Activated naive CD4-positive, alpha-beta T cell treated with anti-CD3 and anti-CD28 coated beads for 36 hours (primary cell): ENCODE results near the gene DNAH6. TPM values are rescaled to one million over a fixed set of nuclear protein-coding genes. Genes with fewer than 3 reads are reported as not detected.

Source experiments
- CTCF ChIA-PET: fragments of 350-600 bp; sonication (Branson Sonifier 250); formaldehyde crosslinking; loops from one replicate; lab custom pipeline; 2021; ENCODE audit warnings: antibody characterized with exemption; lab: Charles Lee
- DNase-seq: peaks from one replicate; pipeline ENCODE4 v3.0.0-alpha.2; 2020
- H3K27ac Mint-ChIP-seq: one replicate; pipeline ENCODE4 v1.8.0; 2021; ENCODE audit warnings: mild to moderate bottlenecking, mixed read lengths
- H3K27me3 Mint-ChIP-seq: one replicate; pipeline ENCODE4 v1.8.0; 2021; ENCODE audit warnings: low read depth, mixed read lengths
- H3K36me3 Mint-ChIP-seq: one replicate; pipeline ENCODE4 v1.8.0; 2021; ENCODE audit warnings: low read depth, mixed read lengths
- H3K4me1 Mint-ChIP-seq: one replicate; pipeline ENCODE4 v1.8.0; 2021; ENCODE audit warnings: low read depth, mixed read lengths
- H3K4me3 Mint-ChIP-seq: one replicate; pipeline ENCODE4 v1.8.0; 2021; ENCODE audit warnings: mild to moderate bottlenecking, moderate library complexity, mixed read lengths
- H3K9me3 Mint-ChIP-seq: one replicate; pipeline ENCODE4 v1.8.0; 2021; ENCODE audit warnings: mixed read lengths
- intact Hi-C: fragments of 100-400 bp; cut with micrococcal nuclease; formaldehyde crosslinking; loops from one replicate; pipeline ENCODE4 v1.15.1; 2023
- total RNA-seq, 2 experiments: library from RNA; stranded (reverse); gene quantifications; one replicate each; pipeline ENCODE4 v1.2.3, GENCODE V29; 2021

The DNAH6 gene
- total RNA-seq, 2 experiments from 2014 or later: 0.07 to 0.62 TPM

DNA sequence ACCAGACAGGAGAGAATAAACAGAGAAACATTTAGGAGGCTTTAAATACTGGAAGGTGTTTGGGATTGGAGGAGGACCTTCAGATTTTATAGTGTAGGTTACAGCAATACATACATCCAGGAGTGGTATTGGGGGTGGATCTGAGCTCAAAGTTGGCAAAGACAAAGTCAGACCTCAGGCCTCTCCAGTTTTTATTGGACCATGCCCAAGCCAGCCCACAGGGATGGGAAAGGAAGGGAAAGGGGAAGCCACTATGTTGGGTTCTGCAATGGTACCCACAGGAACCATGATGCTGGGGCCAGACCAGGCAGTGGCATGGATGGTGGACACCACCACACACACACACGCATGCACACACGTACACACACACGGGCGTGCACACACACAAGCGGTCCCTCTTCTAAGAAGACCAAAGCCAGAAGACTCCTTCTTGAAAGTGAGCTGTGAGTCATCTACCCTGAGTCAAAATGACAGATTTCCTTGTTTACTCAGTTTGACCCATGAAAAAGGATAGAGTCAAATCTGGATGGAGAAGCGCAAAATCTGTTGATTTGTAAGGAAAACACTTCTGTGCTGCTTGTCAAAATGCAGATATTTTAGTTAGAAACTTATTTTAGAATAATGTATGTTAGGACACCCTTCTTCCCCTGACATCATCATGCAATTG is 276.7 kb downstream of the DNAH6 start:
- H3K4me1 Mint-ChIP-seq: peaks cover 5% of the 10 kb centered on the region
- H3K27me3 Mint-ChIP-seq: no peaks in the 10 kb centered on the region
- no peak overlapping the region for H3K4me3 Mint-ChIP-seq
- H3K36me3 Mint-ChIP-seq: peaks cover 2% of the 10 kb centered on the region
- intact Hi-C loops: no loop called here
- H3K27ac Mint-ChIP-seq: no peak overlapping the region
- CTCF ChIA-PET: interaction anchor here (0.6 kb wide), 1 partner anchor 77 kb away, joined by 4 read pairs; no protein-coding TSS in a partner anchor
- DNase-seq: no peak
- H3K9me3 Mint-ChIP-seq: peaks cover 6% of the 10 kb centered on the region

DNA sequence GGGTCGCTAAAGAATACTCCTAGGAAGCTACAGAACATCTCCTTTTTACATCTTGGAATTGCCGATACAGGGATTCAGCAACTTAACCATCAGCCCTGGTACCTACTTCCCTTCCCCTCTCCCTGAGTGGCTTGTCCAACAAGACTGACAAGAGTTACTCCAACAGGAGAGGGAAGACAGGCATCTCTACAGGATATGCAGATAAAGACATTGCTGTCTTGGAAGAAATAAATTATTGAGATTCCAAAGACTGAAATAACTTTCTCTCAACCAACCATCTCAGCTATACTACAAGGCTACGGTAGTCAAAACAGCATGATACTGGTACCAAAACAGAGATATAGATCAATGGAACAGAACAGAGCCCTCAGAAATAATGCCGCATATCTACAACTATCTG is 277.3 kb downstream of the DNAH6 start:
- Mint-ChIP-seq H3K27me3 (no peaks in the 10 kb centered on the region), H3K27ac (no peak overlapping the region), H3K36me3 (peaks cover 2% of the 10 kb centered on the region), H3K4me3 (no peak overlapping the region), H3K9me3 (peaks cover 6% of the 10 kb centered on the region), H3K4me1 (peaks cover 5% of the 10 kb centered on the region)
- CTCF ChIA-PET: interaction anchor here (0.6 kb wide), 1 partner anchor 76 kb away, joined by 4 read pairs; no protein-coding TSS in a partner anchor
- DNase-seq: no peak
- intact Hi-C loops: no loop called here

DNA sequence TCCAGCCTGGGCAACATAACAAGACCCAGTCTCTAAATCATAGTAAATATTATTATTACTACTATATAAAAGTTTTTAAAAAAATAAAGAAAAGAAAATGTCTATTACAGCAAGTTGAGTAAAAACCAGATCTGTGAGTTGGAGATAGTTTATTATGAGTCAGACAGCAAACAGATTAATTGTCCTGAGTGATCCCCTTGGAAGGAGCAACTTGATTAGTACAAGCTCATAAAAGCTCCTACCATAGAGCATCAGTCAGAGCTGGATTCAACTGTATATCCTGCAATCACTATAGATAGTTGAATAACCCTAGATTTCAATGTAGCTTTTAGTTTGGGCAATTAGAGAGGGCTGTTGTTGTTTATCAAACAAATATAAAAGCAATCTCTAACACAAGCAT is 280.5 kb downstream of the DNAH6 start:
- peaks cover 6% of the 10 kb centered on the region for H3K9me3 Mint-ChIP-seq
- intact Hi-C loops: no loop called here
- peaks cover 16% of the 10 kb centered on the region for H3K4me1 Mint-ChIP-seq
- CTCF ChIA-PET: interaction anchor here (0.8 kb wide), 1 partner anchor 14 kb away, joined by 3 read pairs; no protein-coding TSS in a partner anchor
- H3K27ac Mint-ChIP-seq: no peak overlapping the region
- no peaks in the 10 kb centered on the region for H3K36me3 Mint-ChIP-seq
- no peak for DNase-seq
- no peaks in the 10 kb centered on the region for H3K27me3 Mint-ChIP-seq
- H3K4me3 Mint-ChIP-seq: no peak overlapping the region

DNA sequence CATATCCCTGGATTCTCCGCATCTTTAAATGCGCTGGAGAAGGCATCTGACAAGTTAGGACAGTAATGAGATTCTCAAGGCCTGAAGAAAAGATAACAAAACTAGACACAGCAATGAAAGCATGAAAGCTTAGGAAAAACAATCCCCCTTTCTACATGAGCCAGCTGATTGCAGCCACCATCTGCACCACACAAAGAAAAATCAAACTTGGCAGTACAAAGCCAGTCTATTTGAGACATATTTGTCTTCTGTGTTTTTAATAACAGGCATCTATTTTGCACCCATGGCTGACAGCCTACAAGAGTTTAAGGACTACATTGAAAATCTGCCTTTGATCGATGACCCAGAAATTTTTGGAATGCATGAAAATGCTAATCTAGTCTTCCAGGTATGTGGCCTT is 281.0 kb downstream of the DNAH6 start:
- no peak overlapping the region for H3K4me3 Mint-ChIP-seq
- H3K27ac Mint-ChIP-seq: no peak overlapping the region
- DNase-seq: no peak
- intact Hi-C loops: no loop called here
- CTCF ChIA-PET: no interaction called here
- H3K4me1 Mint-ChIP-seq: peaks cover 16% of the 10 kb centered on the region
- no peaks in the 10 kb centered on the region for H3K36me3 Mint-ChIP-seq
- no peaks in the 10 kb centered on the region for H3K27me3 Mint-ChIP-seq
- H3K9me3 Mint-ChIP-seq: peaks cover 10% of the 10 kb centered on the region

DNA sequence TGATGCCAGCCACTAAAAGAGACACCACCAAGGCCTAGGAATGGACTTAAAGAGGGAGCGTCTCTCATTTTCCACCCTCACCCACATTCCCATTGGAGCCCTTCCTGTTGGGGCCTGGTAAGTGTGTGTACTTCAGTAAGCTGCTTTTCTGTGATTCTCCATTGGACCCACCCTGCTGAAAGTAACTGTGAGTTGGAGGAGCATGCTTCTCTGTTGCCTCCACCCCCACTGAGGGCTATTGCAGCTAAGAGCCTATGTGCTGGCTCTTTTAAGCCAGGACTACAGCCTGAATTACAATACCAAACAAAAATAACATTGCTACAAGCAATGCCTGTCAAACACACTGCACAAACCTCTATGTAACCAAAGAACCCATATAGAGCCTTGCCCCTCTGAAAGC is 283.5 kb downstream of the DNAH6 start:
- intact Hi-C loops: no loop called here
- Mint-ChIP-seq H3K27me3 (no peaks in the 10 kb centered on the region), H3K36me3 (no peaks in the 10 kb centered on the region), H3K4me1 (peaks cover 16% of the 10 kb centered on the region), H3K27ac (no peak overlapping the region), H3K9me3 (peaks cover 7% of the 10 kb centered on the region), H3K4me3 (no peak overlapping the region)
- DNase-seq: no peak
- CTCF ChIA-PET: no interaction called here

DNA sequence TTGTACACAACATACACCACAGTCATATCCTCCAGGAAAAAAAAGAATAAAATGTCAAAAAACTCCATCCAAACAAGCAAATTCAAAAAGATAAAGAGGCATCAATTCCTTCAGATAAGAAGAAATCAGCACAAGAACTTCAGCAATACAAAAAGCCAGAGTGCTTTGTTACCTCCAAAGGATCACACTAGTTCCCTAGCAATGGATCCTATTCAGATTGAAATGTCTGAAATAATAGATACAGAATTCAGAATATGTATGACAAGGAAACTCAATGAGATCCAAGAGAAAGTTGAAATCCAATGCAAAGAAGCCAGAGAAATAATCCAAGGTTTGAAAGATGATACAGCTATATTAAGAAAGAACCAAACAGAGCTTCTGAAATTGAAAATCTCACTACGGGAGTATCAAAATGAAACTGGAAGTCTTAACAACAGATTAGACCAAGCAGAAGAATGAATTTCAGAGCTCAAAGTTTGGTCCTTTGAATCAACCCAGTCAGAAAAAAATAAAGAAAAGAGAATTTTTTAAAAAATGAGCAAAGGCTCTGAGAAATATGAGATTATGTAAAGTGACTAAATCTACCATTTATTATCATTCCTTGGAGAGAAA is 284.0 kb downstream of the DNAH6 start:
- H3K27ac Mint-ChIP-seq: peak overlapping the region; percentile 43
- no peaks in the 10 kb centered on the region for H3K27me3 Mint-ChIP-seq
- intact Hi-C loops: no loop called here
- peaks cover 18% of the 10 kb centered on the region for H3K4me1 Mint-ChIP-seq
- H3K4me3 Mint-ChIP-seq: no peak overlapping the region
- no peaks in the 10 kb centered on the region for H3K36me3 Mint-ChIP-seq
- CTCF ChIA-PET: no interaction called here
- no peak for DNase-seq
- peaks cover 7% of the 10 kb centered on the region for H3K9me3 Mint-ChIP-seq

DNA sequence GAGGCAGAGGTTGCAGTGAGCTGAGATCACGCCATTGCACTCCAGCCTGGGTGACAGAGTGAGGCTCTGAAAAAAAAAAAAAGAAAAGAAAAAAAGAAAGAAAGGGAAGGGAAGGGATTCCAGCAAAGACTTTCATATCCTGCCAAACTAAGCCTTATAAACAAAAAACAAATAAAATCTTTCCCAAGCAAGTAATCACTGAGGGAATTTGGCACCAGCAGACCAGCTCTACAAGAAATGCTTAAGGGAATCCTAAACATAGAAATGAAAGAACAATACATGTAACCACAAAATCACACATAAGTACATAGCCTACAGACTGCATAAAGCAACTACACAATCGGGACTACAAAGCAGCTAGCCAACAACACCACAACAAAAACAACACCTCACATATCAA is 285.5 kb downstream of the DNAH6 start:
- peaks cover 7% of the 10 kb centered on the region for H3K9me3 Mint-ChIP-seq
- no peaks in the 10 kb centered on the region for H3K36me3 Mint-ChIP-seq
- H3K4me3 Mint-ChIP-seq: no peak overlapping the region
- DNase-seq: no peak
- no peaks in the 10 kb centered on the region for H3K27me3 Mint-ChIP-seq
- no peak overlapping the region for H3K27ac Mint-ChIP-seq
- CTCF ChIA-PET: no interaction called here
- H3K4me1 Mint-ChIP-seq: peaks cover 20% of the 10 kb centered on the region
- intact Hi-C loops: no loop called here

DNA sequence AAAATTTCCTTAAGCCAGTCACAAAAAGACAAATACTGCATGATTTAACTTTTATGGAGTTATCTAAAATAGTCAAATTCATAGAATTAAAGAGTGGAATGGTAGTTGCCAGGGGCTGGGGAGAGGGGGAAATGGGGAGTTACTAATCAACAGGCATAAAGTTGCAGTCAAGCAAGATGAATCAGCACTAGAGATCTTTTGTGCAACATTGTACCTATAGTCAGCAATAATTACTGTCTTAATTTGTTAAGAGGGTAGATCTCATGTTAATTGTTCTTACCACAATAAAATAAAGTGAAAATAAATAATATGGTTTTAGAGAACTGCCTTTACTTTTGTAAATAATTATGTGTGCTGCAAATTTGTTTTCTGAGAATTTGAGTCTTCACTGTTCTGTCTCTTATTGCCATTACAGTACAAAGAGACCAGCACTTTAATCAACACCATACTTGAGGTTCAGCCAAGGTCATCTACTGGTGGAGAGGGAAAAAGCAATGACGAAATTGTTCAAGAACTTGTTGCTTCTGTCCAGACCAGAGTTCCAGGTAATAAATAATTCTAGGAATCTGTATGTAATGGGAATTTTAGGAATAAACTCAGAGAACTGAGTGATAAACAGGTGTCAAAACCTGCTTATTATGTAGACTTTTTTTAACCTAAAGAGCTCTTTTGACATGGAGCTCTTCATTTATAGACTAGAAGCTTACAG is 289.1 kb downstream of the DNAH6 start:
- no peaks in the 10 kb centered on the region for H3K36me3 Mint-ChIP-seq
- H3K27me3 Mint-ChIP-seq: no peaks in the 10 kb centered on the region
- no peak overlapping the region for H3K4me3 Mint-ChIP-seq
- peaks cover 7% of the 10 kb centered on the region for H3K9me3 Mint-ChIP-seq
- DNase-seq: no peak
- CTCF ChIA-PET: no interaction called here
- peaks cover 12% of the 10 kb centered on the region for H3K4me1 Mint-ChIP-seq
- intact Hi-C loops: loop anchor here (2.0 kb wide), 1 partner anchor 21 kb away; no protein-coding TSS in a partner anchor
- no peak overlapping the region for H3K27ac Mint-ChIP-seq

DNA sequence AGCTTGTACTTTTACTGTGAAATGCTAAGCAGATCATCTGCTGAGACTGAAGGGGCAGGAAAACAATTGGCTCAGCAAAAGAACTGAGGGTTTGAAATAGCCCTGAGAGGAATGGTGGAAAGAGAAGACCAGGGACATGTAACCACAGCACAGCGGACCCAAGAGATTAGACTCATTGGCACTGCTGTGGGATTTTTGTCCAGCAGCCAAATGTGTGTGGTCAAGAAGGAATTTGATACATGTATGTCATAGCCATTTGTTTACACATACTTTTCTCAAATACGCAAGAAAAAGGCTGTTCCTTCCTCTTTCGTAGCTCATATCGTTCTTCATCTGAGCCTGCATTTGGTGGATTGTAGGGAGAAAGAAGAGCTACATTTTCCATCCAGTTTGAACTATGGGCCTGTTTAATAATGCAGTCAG is 290.8 kb downstream of the DNAH6 start:
- no peak for DNase-seq
- intact Hi-C loops: no loop called here
- no peaks in the 10 kb centered on the region for H3K36me3 Mint-ChIP-seq
- H3K4me1 Mint-ChIP-seq: peaks cover 8% of the 10 kb centered on the region
- peaks cover 4% of the 10 kb centered on the region for H3K9me3 Mint-ChIP-seq
- CTCF ChIA-PET: interaction anchor here (1.2 kb wide), 1 partner anchor 11 kb away, joined by 5 read pairs; no protein-coding TSS in a partner anchor
- no peak overlapping the region for H3K27ac Mint-ChIP-seq
- H3K27me3 Mint-ChIP-seq: no peaks in the 10 kb centered on the region
- no peak overlapping the region for H3K4me3 Mint-ChIP-seq

DNA sequence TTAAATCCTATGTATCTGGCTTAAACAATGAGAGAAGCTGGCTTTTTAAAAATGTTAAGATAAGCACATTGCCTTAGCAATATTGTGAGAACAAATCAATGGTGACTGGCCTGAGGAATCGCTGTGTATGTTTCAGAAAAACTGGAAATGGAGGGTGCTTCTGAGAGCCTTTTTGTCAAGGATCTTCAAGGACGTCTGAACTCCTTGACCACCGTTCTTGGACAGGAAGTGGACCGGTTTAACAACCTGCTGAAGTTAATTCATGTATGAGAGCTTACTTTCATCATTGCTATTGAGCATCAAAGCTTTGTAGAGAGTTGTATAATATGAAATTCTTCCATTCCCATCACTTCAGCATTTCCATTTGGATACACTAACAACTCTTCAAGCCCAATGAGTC is 292.0 kb downstream of the DNAH6 start:
- peaks cover 12% of the 10 kb centered on the region for H3K4me1 Mint-ChIP-seq
- intact Hi-C loops: no loop called here
- H3K27ac Mint-ChIP-seq: no peak overlapping the region
- H3K27me3 Mint-ChIP-seq: no peaks in the 10 kb centered on the region
- H3K4me3 Mint-ChIP-seq: no peak overlapping the region
- peaks cover 1% of the 10 kb centered on the region for H3K36me3 Mint-ChIP-seq
- no peak for DNase-seq
- CTCF ChIA-PET: no interaction called here
- H3K9me3 Mint-ChIP-seq: no peaks in the 10 kb centered on the region

DNA sequence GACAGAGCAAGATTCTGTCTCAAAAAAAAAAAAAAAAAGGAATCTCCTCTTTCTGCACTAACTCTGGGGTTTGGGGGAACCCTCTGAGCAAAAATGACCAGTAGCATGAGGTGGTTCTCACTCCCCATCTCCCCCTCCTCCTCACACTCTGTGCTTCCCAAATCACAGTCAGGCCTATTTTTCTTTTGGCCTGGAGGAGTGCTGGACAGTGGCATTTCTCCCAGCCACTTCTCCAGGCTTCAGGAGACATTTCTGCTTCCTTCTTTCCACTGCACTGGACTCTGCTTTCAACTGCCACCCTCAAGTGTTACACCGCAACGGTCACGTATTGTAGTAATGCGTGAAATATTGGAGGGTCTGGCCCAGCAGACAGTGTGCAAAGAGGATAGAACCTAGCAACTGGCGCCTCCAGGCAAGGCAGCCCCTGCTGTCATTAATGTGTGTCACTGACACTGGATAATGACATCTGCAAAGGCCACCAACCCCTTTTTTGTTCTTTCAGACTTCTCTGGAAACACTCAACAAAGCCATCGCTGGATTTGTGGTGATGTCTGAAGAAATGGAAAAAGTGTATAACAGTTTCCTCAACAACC is 295.6 kb downstream of the DNAH6 start:
- H3K27me3 Mint-ChIP-seq: no peaks in the 10 kb centered on the region
- intact Hi-C loops: no loop called here
- H3K36me3 Mint-ChIP-seq: peaks cover 1% of the 10 kb centered on the region
- H3K9me3 Mint-ChIP-seq: no peaks in the 10 kb centered on the region
- no peak for DNase-seq
- CTCF ChIA-PET: no interaction called here
- H3K4me3 Mint-ChIP-seq: no peak overlapping the region
- H3K27ac Mint-ChIP-seq: no peak overlapping the region
- H3K4me1 Mint-ChIP-seq: peaks cover 24% of the 10 kb centered on the region

DNA sequence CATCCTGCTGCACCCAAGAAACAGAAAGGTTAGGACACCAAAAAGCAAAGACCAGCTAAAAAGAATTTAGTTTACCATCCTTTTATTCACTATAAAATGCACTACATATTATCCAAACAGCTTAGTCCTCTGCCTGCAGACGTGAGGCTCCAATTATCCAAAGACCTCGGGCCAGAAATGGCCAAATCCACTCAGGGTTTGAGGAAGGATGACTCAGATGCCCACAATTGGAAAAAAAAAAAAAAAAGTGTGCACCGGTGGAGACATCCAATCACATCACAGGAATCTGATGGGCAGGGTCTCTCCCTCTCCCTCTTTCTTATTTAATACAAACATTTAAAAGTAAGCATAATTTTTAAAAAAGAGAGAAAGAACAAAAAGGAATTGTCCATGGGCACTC is 298.8 kb downstream of the DNAH6 start:
- Mint-ChIP-seq H3K36me3 (peaks cover 2% of the 10 kb centered on the region), H3K9me3 (no peaks in the 10 kb centered on the region), H3K27ac (no peak overlapping the region), H3K27me3 (no peaks in the 10 kb centered on the region), H3K4me3 (no peak overlapping the region), H3K4me1 (peaks cover 41% of the 10 kb centered on the region)
- CTCF ChIA-PET: no interaction called here
- intact Hi-C loops: loop anchor here (5.0 kb wide), 2 partner anchors 187 to 298 kb away; partner anchors contain the start of gene DNAH6
- DNase-seq: no peak
